GM18867 (cell line): ENCODE results near the gene CD8B2.
"Not testable (repeated sequence)": the region's sequence is repeated elsewhere in the genome, so short reads cannot be mapped to it uniquely, and the experiment has no call there.

ENCODE experiments used
- ATAC-seq: cut with Tn5 transposase; IDR thresholded peaks from one replicate; pipeline ENCODE4 v1.9.1; 2021; ENCODE audit warnings: mild to moderate bottlenecking, moderate library complexity; ENCODE audit not compliant: unreplicated experiment

CD8B2 gene

DNA sequence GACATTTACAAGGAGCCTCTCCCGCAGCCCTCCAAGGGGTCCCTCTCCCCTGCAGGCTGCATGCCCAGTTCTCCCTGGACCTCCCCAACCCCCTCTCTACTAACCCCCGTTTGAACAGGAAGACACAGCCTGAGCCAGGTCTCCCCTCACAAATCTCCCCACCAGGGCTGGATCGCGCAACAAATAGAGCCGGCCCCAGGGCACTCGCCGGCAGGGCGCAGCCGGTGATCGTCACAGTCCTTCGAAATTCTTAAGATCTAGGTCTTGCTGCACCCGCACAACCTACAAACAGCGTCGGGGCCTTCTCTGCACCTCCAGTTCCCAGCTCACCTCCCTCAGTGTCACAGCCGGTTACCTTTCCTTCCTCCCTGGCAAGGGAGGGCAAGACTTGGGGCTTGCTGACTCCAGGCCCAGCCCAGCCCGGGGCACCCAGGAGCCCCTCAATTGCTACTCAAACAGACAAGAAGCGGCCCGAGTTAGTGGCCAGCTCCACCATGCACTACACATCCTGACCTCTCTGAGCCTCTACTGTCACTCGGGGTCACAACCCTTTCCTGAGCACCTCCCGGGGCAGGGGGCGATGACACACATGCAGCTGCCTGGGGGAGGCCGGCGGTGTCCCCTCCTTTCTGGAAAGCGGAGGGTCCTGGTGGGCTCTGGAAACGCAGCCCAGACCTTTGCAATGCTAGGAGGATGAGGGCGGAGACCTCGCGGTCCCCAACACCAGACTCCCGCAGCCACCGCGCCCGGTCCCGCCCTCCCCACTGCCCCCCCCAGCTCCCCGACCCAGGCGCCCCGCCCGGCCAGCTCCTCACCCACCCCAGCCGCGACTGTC lies at the start of gene CD8B2:
Gene CD8B2, plus strand, starts transcription at position 814 of the 835 bp plus-strand sequence. CDS start 63 bp downstream, outside the sequence.
- ATAC-seq = not testable (repeated sequence)

DNA sequence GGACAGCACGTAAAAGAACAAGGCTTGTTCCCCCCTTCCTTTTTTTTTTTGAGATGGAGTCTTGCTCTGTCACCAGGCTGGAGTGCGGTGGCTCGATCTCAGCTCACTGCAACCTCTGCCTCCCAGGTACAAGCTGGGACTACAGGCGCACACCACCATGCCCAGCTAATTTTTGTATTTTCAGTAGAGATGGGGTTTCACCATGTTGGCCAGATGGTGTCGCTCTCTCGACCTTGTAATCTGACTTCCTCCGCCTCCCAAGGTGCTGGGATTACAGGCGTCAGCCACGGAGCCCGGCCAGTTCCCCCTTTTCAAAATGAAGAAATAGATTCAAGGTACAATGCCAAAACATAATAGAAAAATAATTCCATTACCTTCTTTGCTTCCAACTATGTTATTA lies 25.3 kb upstream of the CD8B2 start:
- not testable (repeated sequence) for ATAC-seq

DNA sequence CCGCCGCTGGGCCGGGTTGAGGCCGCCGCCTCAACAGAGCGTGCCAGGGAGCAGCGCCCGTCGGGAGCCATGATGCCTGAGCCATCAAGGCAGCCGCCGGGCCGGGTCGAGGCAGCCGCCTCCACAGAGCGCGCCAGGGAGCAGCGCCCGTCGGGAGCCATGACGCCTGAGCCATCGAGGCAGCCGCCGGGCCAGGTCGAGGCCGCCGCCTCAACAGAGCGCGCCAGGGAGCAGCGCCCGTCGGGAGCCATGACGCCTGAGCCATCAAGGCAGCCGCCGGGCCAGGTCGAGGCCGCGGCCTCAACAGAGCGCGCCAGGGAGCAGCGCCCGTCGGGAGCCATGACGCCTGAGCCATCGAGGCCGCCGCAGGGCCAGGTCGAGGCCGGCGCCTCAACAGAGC lies 19.6 kb upstream of the CD8B2 start:
- ATAC-seq = not testable (repeated sequence)

DNA sequence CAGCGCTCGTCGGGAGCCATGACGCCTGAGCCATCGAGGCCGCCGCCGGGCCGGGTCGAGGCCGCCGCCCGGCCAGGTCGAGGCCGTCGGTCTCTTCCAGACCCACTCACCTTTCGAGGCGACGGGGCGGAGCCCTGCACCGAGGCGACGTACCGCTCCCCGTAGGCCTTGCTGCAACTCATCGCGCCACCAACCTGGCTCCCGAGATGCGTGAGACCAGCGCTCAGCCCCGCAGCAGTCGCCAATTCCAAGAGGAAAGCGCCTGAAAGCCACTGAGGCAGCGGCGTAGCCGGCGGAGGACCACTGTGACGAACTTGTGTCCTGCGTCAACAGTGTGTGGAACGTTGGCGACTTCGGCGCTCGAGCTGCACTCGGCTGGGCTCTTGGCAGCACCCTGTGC lies 19.1 kb upstream of the CD8B2 start, which contains the start of gene RGPD3:
Gene RGPD3, minus strand, starts transcription at position 307 of the 400 bp plus-strand sequence. Its CDS starts 125 bp downstream, at position 182.
- ATAC-seq = not testable (repeated sequence)

DNA sequence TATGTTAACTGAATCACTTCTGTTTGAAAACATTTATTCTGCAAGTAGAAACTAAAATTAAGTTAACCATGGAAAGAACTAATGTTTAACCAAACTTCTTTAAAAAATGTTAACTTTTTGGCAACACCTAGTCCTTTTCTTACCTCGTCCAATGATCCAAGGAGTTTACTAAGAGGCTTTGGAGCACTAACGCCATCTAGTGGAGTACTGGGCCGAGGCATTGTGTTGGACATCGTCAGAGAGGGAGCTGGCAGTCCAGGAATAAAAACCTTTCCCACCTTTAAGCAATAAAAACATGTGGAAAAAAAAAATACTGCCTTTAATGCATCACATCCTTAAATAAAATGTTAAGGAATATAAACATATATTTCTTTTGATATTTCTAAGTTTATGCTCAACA lies 16.5 kb upstream of the CD8B2 start:
- ATAC-seq = peak; percentile 79

DNA sequence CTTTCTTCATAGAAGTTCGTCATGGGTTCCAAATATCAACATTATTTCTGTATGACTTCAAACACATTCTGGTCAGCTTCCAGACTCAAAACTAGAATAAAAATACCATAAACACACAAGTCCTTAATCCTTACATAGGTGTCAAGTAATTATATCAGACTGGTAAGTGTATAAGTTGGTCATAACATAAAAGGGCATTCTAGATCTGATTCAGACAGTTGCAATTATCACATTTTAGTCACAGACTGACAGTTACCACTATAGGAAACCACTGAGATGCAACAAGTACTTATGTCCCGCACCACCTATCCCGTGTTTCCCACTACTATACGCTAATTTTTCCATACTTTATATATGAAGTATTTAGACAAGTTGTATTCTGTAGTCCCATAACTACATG lies 9.5 kb upstream of the CD8B2 start:
- not testable (repeated sequence) for ATAC-seq

DNA sequence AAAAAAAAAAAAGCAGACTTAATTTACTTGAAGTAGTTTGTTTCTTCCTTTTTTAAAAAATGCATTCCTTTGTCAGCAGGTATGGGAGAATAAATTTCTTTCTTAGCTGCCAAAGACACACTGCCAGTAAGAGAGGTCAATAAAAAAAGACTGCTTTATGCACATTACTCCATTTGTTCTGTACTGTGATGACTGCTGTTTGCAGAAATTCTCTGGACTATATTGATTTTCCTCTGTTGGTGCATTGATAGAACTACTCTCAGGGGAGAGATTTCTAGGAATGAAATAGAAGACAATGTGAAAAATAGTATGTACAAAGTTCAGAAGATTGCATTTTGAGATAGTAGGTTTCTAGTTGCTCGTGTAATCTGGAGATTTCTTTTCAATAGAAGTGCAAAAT lies 7.6 kb upstream of the CD8B2 start:
- ATAC-seq = not testable (repeated sequence)

DNA sequence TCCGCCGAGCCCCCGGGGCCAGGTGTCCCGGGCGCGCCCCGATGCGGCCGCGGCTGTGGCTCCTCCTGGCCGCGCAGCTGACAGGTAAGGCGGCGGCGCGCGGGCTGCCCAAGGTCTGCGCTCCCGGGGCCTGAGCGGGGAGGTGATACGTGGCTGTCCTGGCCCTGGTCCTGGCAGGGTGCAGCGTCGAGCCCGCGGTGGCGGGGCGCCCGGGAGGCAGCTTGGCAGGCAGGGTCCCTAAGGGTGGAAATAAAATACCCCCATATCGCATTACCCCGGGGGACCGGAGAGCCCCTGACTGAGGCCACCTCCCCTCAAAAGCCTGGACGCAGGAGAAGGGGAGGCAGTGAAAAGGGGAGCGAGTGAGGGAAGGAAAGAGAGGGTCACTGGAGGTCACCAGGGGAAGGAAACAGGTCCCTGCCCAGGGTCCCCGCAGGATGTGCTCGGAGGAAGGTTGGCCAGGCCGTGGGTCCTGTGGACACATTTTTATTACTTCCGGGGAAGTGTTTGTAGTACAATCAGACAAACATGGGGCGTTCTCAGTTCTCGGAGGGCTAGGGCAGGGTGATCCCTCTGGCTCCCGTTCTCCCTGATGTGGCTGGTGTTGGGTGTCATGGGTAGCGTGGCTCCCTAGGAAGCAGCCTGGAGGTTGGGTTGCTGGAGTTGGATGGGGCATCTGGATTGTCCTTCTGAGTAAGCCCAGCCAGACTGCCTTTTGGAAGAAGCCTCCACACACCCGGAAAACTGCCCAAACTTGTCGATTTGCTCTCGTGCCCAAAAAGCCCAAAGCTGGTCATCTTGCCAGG lies 425 bp downstream of the CD8B2 start:
- ATAC-seq = not testable (repeated sequence)

DNA sequence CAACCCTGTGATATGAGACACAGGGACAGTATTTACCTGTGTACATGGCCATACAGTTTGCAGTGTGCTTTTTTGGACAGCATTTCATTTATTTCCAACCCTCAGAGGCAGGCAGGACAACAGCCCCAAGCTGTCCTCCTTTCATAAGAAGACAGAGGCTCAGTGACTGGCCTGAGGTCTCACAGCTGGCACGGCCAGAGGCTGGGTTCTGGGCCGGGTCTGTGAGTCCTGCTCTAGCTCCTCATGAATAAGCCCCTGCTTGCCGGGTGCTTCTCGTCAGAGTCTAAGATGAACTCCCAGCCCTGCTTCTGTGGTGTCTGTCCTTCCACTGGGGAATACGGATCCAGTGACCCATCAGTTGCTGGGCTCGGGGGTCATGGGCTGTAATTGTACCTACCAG lies 2.5 kb downstream of the CD8B2 start:
- ATAC-seq = not testable (repeated sequence)

DNA sequence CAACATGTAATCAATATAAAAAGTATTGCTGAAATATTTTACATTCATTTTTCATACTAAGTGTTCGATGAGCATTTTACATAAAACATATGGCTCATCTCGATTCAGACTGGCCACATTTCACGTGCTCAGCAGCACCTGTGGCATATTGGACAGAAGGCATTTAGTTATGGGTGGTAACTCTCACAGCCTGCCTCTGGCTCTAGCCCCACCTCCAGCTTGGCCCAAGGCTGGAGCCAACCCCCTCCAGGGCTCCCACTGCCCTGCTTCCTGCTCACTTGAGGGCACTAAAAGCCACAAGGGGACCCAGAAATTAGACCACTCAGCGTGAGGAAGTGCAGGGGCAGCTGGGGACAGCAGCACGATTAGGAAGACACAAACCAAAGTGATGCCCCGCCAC lies 5.2 kb downstream of the CD8B2 start:
- not testable (repeated sequence) for ATAC-seq

DNA sequence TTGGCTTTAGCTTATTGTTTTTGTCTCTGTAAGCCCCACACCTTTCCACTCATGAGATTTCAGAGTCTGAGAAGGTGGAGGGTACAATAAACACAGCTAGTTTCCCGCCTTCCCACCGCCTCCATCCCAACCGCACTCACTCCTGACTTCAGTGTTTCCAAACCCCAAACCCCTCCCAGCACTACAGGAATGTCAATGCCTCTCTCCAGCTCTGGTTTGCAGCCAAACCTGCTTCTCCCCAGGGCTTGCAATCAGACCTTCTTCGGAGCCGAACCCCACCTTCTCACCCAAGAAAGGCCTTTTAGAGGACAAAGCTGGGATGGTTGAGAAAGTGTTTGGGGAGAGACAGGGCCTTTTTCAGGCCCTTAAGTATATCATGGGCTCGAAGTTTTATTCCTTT lies 5.7 kb downstream of the CD8B2 start:
- not testable (repeated sequence) for ATAC-seq

DNA sequence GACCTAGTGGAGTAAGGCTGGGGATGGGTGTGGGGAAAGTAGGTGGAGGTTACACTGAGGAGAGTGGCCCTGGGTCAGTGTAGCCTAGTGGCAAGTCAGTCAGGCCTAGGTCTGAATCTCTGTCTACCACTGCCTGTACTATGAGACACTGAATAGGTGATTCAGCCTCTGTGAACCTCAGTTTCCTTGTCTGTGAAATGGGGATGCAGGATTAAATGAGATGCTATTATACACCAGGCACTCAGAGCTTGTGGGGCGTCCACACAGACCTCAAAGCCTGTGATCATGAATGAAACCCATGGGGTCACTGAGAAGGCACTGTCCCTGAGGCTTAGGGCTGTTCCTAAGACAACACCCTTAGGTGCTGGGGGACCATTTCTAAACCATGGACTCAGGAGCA lies 11.4 kb downstream of the CD8B2 start:
- not testable (repeated sequence) for ATAC-seq

DNA sequence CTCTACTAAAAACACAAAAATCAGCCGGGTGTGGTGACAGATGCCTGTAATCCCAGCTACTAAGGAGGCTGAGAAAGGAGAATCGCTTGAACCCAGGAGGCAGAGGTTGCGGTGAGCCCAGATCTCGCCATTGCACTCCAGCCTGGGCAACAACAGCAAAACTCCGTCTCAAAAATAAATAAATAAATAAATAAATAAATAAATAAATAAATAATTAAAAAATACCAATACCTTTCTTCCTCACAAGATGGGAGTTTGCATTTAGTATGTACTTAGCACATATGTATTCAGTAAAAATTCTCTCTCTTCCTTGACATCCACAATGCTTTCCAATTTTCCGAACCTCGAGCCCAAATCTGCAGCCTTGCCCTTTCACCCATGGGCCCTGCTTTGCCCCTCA lies 13.2 kb downstream of the CD8B2 start:
- not testable (repeated sequence) for ATAC-seq

DNA sequence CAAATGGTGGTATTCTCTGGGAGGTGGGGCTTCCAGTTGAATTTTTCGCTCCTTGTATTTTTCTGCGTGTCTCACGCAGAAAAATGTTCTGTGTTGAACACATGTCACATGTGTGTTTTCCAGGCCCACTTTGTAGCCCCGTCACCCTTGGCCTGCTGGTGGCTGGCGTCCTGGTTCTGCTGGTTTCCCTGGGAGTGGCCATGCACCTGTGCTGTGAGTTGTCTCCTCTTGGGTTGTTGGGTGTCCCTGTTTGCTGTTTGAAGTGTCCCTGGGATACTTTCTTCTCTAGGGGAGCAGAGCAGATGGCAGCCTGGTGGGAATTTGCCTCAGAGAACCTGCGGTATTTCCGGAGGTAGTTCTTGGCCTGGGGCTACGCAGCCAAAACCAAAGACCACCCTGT lies 15.2 kb downstream of the CD8B2 start:
- not testable (repeated sequence) for ATAC-seq

DNA sequence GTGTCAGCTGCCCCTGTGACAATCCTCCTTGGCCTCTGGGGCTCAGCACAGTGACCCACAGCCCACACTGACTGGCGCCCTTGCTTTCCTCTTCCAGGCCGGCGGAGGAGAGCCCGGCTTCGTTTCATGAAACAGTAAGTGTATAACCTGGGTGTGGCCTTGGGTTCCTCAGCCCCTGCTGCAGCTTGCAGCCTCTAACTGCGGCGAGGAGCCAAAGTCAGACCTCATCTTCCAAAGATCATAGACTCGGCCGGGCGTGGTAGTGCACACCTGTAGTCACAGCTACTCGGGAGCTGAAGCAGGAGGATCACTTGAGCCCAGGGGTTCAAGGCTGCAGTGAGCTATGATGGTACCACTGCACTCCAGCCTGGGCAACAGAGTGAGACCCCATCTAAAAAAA lies 17.0 kb downstream of the CD8B2 start:
- ATAC-seq = not testable (repeated sequence)

DNA sequence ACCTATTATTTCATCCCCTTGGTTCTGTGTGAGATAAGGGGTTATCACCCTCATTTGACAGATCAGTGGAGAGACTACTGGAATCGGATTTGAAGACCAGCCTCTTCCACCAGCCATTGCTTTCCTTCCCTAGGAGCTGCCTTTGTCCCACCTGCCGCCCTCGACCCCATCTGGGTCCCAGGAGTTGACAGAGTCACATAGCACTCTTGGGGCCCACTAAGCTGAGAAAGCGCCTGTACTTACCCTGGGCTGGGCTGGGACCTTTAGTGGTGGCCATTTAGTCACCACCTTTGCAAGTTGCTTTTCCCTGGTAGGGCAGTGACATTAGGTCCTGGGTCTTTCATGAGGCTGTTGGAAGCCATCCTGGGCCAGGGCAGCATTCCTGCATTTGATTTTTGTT lies 17.6 kb downstream of the CD8B2 start:
- not testable (repeated sequence) for ATAC-seq

DNA sequence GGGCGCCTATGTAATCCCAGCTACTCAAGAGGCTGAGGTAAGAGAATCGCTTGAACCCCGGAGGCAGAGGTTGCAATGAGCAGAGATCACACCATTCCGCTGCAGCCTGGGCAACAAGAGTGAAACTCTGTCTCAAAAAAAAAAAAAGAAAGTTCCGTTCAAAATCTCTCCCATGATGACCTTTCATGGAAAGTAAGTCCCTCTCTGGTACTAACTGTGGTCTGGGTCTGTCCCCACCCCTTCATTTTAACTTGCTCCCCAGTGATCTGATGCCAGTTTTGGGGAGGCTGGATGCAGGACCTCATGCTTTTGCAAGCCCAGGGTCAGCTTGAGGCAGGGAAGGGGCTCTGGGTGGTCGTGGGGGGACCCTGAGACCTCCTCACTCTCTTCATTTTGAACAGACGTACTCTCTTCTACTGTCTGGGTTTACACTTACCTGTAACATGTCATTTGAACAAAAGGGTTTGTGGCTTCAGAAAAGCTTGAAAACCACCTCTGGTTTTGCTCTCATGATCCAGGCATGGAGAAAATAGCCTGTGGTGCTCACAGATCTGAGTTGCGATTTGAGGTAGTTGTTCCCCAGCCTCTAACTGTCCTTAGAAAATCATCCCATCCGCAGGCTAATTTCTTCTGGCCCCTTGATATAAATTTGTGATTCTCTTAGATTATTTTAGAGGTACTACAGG lies 19.0 kb downstream of the CD8B2 start:
- not testable (repeated sequence) for ATAC-seq

DNA sequence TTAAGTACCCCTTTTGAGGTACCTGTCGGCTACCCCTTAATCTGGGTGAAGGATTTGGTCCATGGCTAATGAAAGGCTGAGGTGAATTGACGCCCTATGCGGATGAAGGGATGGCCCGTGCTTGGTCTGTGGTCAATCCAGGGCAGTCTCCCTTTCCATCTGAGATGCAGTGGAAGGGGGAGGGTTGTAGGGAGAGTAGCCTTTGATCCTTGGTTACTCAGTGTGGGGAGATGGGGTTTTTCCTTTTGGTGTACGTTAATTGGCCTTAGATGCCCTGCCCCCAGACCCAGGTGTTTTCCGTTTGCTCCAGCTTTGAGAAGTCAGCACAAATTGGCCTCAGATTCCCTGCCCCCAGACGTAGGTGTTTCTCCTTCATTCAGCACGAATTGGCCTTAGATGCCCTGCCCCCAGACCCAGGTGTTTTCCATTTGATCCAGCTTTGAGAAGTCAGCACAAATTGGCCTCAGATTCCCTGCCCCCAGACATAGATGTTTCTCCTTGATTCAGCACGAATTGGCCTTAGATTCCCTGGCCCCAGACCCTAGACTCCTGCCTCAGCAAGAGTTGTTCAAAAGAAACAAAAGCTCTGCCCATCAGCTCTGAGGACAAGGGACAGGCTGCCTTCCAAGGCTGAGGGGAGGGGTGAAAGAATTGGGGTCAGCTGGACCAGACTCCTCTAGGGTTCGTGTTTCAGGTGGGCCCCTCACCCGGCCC lies 21.7 kb downstream of the CD8B2 start:
- not testable (repeated sequence) for ATAC-seq

DNA sequence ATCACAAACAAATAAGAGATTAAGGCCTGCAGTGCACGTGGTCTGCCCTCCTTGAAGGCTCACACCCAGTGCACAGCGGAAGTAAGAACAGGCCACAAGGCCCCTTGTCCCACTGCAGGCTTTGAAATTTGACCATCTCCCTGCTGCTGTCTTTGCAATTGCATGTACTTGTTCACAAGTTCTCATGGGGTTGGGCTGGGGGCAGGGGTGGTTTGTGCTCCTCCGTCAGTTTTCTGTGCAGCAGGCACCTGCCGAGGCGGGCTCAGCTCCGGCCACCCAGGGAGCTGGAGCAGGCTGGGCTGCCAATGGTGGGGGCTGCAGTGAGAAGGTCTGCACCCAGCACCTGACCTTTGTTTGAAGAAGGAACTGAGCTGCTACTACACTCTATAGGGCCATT lies 22.2 kb downstream of the CD8B2 start:
- not testable (repeated sequence) for ATAC-seq

DNA sequence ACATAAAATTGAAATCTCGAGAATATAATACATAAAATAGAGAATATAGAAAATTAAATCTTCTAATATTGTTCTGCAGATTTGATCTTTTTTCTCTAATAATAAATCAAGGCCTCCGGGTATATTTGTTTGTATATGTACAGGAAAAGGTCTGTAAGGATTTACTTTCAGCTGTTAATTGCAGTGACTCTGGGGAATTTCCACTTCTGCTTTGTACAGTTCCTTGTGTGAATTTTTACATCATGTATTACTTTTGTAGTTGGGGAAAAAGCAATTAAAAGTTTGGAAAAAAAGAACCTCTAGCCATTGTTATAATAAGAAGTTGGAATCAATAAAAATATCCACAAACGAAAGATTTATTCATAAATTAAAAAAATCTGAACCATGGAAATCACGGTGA lies 23.6 kb downstream of the CD8B2 start:
- ATAC-seq = not testable (repeated sequence)
